OCI-LY7 (cell line): ENCODE results near the gene ZNF155. TPM values are rescaled to one million over a fixed set of nuclear protein-coding genes. Genes with fewer than 3 reads are reported as not detected.

Experiments used
- BruUV-seq: library from RNA; stranded (reverse); fragments of 400-500 nt; replicated peaks from 2 replicates; lab custom pipeline; 2021; lab: Mats Ljungman, UMichigan
- CTCF ChIA-PET: fragments of 300-600 bp; sonication (Branson Sonifier 250); formaldehyde crosslinking; loops from one replicate; lab custom pipeline; 2022; ENCODE audit warnings: antibody characterized with exemption; ENCODE audit not compliant: unreplicated experiment; lab: Charles Lee
- POLR2A ChIA-PET: fragments of 300-600 bp; sonication (Branson Sonifier 250); formaldehyde crosslinking; loops from one replicate; lab custom pipeline; 2022; ENCODE audit warnings: antibody characterized with exemption; lab: Charles Lee
- DNase-seq: peaks from one replicate; pipeline ENCODE4 v3.0.0-alpha.2; 2015; ENCODE audit warnings: low spot score
- H2AFZ ChIP-seq: fragments of 200-600 bp; sonication (generic), shearing (Covaris generic); 2 replicates; pipeline ENCODE4 v1.6.1; 2014; ENCODE audit warnings: mild to moderate bottlenecking, antibody characterized with exemption, low read length, moderate library complexity
- H3K27ac ChIP-seq: fragments of 200-600 bp; sonication (generic); 2 replicates; pipeline ENCODE4 v1.5.1; 2014; ENCODE audit warnings: mixed run types, low read depth, mild to moderate bottlenecking, moderate library complexity, low read length, inconsistent platforms; ENCODE audit not compliant: poor library complexity, severe bottlenecking
- H3K36me3 ChIP-seq: fragments of 200-600 bp; sonication (generic); 2 replicates; pipeline ENCODE4 v1.6.1; 2014; ENCODE audit warnings: mild to moderate bottlenecking, antibody characterized with exemption, low read length, moderate library complexity, mixed read lengths; ENCODE audit not compliant: insufficient read depth
- H3K4me1 ChIP-seq: fragments of 200-600 bp; sonication (generic); 2 replicates; pipeline ENCODE4 v1.5.1; 2014; ENCODE audit warnings: mild to moderate bottlenecking, low read length; ENCODE audit not compliant: insufficient read depth, poor library complexity, severe bottlenecking
- H3K4me2 ChIP-seq: fragments of 200-600 bp; sonication (generic); 2 replicates; pipeline ENCODE4 v1.6.1; 2014; ENCODE audit warnings: mild to moderate bottlenecking, low read length
- H3K4me3 ChIP-seq: fragments of 200-600 bp; sonication (generic); 2 replicates; pipeline ENCODE4 v1.5.1; 2014; ENCODE audit warnings: mild to moderate bottlenecking, low read depth, low read length; ENCODE audit not compliant: poor library complexity, severe bottlenecking
- H3K79me2 ChIP-seq: fragments of 200-600 bp; sonication (generic); 2 replicates; pipeline ENCODE4 v1.6.1; 2016; ENCODE audit warnings: low read depth, mild to moderate bottlenecking, low read length, moderate library complexity, mixed read lengths; ENCODE audit not compliant: insufficient read depth
- H3K9me2 ChIP-seq: fragments of 200-600 bp; sonication (generic); 2 replicates; pipeline ENCODE4 v1.6.1; 2016; ENCODE audit warnings: mild to moderate bottlenecking, low read length, mixed read lengths; ENCODE audit not compliant: insufficient read depth
- H3K9me3 ChIP-seq: fragments of 200-600 bp; sonication (generic); 2 replicates; pipeline ENCODE4 v1.6.1; 2014; ENCODE audit warnings: mild to moderate bottlenecking, mixed run types, low read length, mixed read lengths
- H4K20me1 ChIP-seq: fragments of 200-600 bp; sonication (generic); 2 replicates; pipeline ENCODE4 v1.6.1; 2014; ENCODE audit warnings: mild to moderate bottlenecking, antibody characterized with exemption, low read length, moderate library complexity, mixed read lengths; ENCODE audit not compliant: insufficient read depth
- EZH2phosphoT487 ChIP-seq: fragments of 200-600 bp; sonication (generic); IDR thresholded peaks from 2 replicates; pipeline ENCODE4 v1.6.1; 2018; ENCODE audit warnings: low read depth, borderline replicate concordance, mild to moderate bottlenecking, mixed run types, antibody characterized with exemption, low read length, moderate library complexity, mixed read lengths
- intact Hi-C: fragments of 100-400 bp; cut with micrococcal nuclease; formaldehyde crosslinking; loops from one replicate; pipeline ENCODE4 v1.10.0; 2022; ENCODE audit not compliant: unreplicated experiment
- total RNA-seq, 2 experiments: library from RNA; depleted of rRNA in 1 of 2; stranded (reverse); fragments of >200 nt in 1 of 2; shearing (Covaris generic) in 1 of 2; gene quantifications; 2 replicates each; pipeline ENCODE4 v1.2.3, GENCODE V29; 2014 to 2022
- TF ChIP-seq, protein P1 (sequence below): fragments of 200-600 bp; sonication (generic); conservative IDR thresholded peaks from 2 replicates; pipeline ENCODE4 v1.5.1; 2014; ENCODE audit warnings: mild to moderate bottlenecking, antibody characterized with exemption, low read length, moderate library complexity, mixed read lengths

The ZNF155 gene
- total RNA-seq, 2 experiments from 2014 or later = not detected

DNA sequence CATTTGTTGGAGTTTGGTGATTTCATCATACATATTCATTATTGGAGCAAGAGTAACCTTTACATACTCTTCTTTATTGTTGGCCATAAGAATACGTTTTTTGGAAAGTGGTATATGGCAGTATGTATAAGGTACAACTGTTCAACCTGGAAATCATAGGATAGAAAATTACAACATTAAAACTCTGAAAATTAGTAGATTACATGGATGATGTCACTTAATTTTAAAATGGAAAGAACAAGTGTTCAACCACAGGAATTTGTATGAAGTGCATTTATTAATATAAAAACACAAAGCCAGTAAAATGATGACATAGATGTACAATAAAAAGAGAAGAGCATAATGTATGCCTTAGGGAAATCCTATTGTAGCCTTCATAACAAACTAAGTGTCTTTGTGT lies 7.3 kb upstream of the ZNF155 start:
- H3K4me1 ChIP-seq = no peaks in the 10 kb centered on the region
- no peaks in the 10 kb centered on the region for H3K9me2 ChIP-seq
- no peaks in the 10 kb centered on the region for H3K79me2 ChIP-seq
- intact Hi-C loops = no loop called here
- no peak overlapping the region for H3K4me3 ChIP-seq
- CTCF ChIA-PET = no interaction called here
- no peaks in the 10 kb centered on the region for H3K36me3 ChIP-seq
- H4K20me1 ChIP-seq = no peaks in the 10 kb centered on the region
- no TSS peak for BruUV-seq
- H3K4me2 ChIP-seq = no peak overlapping the region
- H3K27ac ChIP-seq = no peak overlapping the region
- no peak overlapping the region for H2AFZ ChIP-seq
- no peaks in the 10 kb centered on the region for H3K9me3 ChIP-seq
- no peak for DNase-seq
- no peak for TF ChIP-seq EZH2phosphoT487
- TF ChIP-seq, protein P1, sequence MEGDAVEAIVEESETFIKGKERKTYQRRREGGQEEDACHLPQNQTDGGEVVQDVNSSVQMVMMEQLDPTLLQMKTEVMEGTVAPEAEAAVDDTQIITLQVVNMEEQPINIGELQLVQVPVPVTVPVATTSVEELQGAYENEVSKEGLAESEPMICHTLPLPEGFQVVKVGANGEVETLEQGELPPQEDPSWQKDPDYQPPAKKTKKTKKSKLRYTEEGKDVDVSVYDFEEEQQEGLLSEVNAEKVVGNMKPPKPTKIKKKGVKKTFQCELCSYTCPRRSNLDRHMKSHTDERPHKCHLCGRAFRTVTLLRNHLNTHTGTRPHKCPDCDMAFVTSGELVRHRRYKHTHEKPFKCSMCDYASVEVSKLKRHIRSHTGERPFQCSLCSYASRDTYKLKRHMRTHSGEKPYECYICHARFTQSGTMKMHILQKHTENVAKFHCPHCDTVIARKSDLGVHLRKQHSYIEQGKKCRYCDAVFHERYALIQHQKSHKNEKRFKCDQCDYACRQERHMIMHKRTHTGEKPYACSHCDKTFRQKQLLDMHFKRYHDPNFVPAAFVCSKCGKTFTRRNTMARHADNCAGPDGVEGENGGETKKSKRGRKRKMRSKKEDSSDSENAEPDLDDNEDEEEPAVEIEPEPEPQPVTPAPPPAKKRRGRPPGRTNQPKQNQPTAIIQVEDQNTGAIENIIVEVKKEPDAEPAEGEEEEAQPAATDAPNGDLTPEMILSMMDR = no peak
- POLR2A ChIA-PET = no interaction called here

DNA sequence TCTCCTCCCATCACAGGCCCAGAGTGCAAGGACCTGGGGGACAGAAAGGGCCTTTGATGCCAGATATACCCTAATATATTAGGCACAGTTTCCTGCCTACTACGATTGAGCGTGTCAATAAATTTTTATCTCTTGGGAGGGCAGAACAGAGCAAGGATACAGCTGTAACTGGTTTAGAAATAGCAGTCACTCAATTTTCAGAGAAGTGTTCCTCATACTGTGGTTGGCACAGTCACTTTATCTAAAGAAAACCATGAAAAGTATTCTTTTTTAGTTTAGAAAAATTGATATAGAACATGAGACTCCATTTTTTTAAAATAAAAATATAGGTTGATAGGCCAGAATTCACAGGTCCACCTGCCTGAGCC lies 460 bp upstream of the ZNF155 start:
- BruUV-seq = no TSS peak
- Histone ChIP-seq H3K4me1 (no peaks in the 10 kb centered on the region), H2AFZ (no peak overlapping the region), H3K4me3 (no peak overlapping the region), H4K20me1 (no peaks in the 10 kb centered on the region), H3K36me3 (no peaks in the 10 kb centered on the region), H3K9me3 (no peaks in the 10 kb centered on the region), H3K79me2 (no peaks in the 10 kb centered on the region), H3K4me2 (no peak overlapping the region), H3K9me2 (no peaks in the 10 kb centered on the region), H3K27ac (no peak overlapping the region)
- CTCF ChIA-PET = no interaction called here
- intact Hi-C loops = no loop called here
- TF ChIP-seq EZH2phosphoT487 = no peak
- TF ChIP-seq, protein P1 = no peak
- POLR2A ChIA-PET = no interaction called here
- no peak for DNase-seq

DNA sequence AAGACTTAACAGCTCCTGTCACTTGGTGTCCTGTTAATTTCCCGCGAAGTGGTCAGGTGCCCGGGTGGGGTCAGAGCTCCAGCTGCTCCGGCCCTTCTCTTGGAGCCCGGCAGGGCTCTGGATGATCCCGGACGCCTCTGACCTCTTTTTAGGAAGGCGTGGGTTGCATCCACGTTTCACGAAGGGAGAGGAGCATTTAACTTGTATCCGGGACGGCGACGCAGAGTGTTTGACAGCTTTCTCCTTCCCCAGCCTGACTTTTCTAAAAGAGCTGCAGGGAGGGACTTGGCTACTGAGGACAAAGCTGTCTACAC lies 656 bp downstream of the ZNF155 start:
- Histone ChIP-seq H3K27ac (no peak overlapping the region), H2AFZ (no peak overlapping the region), H3K4me3 (no peak overlapping the region), H3K79me2 (no peaks in the 10 kb centered on the region), H3K4me2 (no peak overlapping the region), H3K4me1 (no peaks in the 10 kb centered on the region), H3K9me2 (no peaks in the 10 kb centered on the region), H3K36me3 (no peaks in the 10 kb centered on the region), H3K9me3 (no peaks in the 10 kb centered on the region), H4K20me1 (no peaks in the 10 kb centered on the region)
- no TSS peak for BruUV-seq
- intact Hi-C loops = no loop called here
- POLR2A ChIA-PET = no interaction called here
- DNase-seq = no peak
- TF ChIP-seq, protein P1 = no peak
- TF ChIP-seq EZH2phosphoT487 = no peak
- CTCF ChIA-PET = no interaction called here
